CD8-positive, alpha-beta memory T cell (primary cell): ENCODE data around the gene CITED1. TPM values are rescaled to one million over a fixed set of nuclear protein-coding genes. Genes with fewer than 3 reads are reported as not detected.

Experiments used
- CTCF ChIA-PET: fragments of 350-600 bp; sonication (Branson Sonifier 250); formaldehyde crosslinking; loops from one replicate; lab custom pipeline; 2021; ENCODE audit warnings: antibody characterized with exemption; lab: Charles Lee
- POLR2A ChIA-PET: fragments of 350-600 bp; sonication (Branson Sonifier 250); formaldehyde crosslinking; loops from one replicate; lab custom pipeline; 2021; ENCODE audit warnings: antibody characterized with exemption; lab: Charles Lee
- DNase-seq, 5 donors: peaks; one replicate each; pipeline versions ENCODE4 v3.0.0 to v3.0.0-alpha.2; 2020 to 2022; ENCODE audit warnings: mixed read lengths in 1 of 5
- H3K27ac ChIP-seq: one replicate; pipeline ENCODE4 v1.7.0; 2013; ENCODE audit warnings: low read depth, mild to moderate bottlenecking, low read length, moderate library complexity
- H3K27me3 ChIP-seq: 2 replicates; pipeline ENCODE4 v1.7.0; 2013; ENCODE audit warnings: low read length, mild to moderate bottlenecking; ENCODE audit not compliant: insufficient read depth, poor library complexity, severe bottlenecking
- H3K36me3 ChIP-seq: 2 replicates; pipeline ENCODE4 v1.7.0; 2013; ENCODE audit warnings: mild to moderate bottlenecking, low read length, moderate library complexity; ENCODE audit not compliant: insufficient read depth
- H3K4me1 ChIP-seq: 2 replicates; pipeline ENCODE4 v1.7.0; 2013; ENCODE audit warnings: mild to moderate bottlenecking, low read length, moderate library complexity; ENCODE audit not compliant: insufficient read depth
- H3K4me3 ChIP-seq: 2 replicates; pipeline ENCODE4 v1.7.0; 2013; ENCODE audit warnings: mild to moderate bottlenecking, low read length
- H3K9me3 ChIP-seq: 2 replicates; pipeline ENCODE4 v1.7.0; 2013; ENCODE audit warnings: mild to moderate bottlenecking, low read length
- H3K27ac Mint-ChIP-seq, 8 donors: one replicate each; pipeline ENCODE4 v1.8.0; 2020 to 2021; ENCODE audit warnings: mixed read lengths in 8 of 8, mild to moderate bottlenecking in 6 of 8, inconsistent platforms in 3 of 8, moderate library complexity in 3 of 8
- H3K27me3 Mint-ChIP-seq, 2 donors: one replicate each; pipeline ENCODE4 v1.8.0; 2020 to 2021; ENCODE audit warnings: mixed read lengths in 2 of 2, mild to moderate bottlenecking in 1 of 2, moderate library complexity in 1 of 2
- H3K36me3 Mint-ChIP-seq, 3 donors: one replicate each; pipeline ENCODE4 v1.8.0; 2020 to 2021; ENCODE audit warnings: mixed read lengths in 3 of 3, inconsistent platforms in 1 of 3, mild to moderate bottlenecking in 1 of 3
- H3K4me1 Mint-ChIP-seq, 3 donors: one replicate each; pipeline ENCODE4 v1.8.0; 2020 to 2021; ENCODE audit warnings: mixed read lengths in 3 of 3, inconsistent platforms in 1 of 3, mild to moderate bottlenecking in 1 of 3
- H3K4me3 Mint-ChIP-seq, 7 donors: one replicate each; pipeline ENCODE4 v1.8.0; 2020 to 2021; ENCODE audit warnings: mixed read lengths in 7 of 7, mild to moderate bottlenecking in 6 of 7, moderate library complexity in 4 of 7, inconsistent platforms in 2 of 7
- H3K9me3 Mint-ChIP-seq, 5 donors: one replicate each; pipeline ENCODE4 v1.8.0; 2020 to 2022; ENCODE audit warnings: mixed read lengths in 5 of 5, mild to moderate bottlenecking in 3 of 5, moderate library complexity in 2 of 5, inconsistent platforms in 1 of 5
- polyA plus RNA-seq: library from polyadenylated mRNA; unstranded; fragments of 300-500 nt; fragmentation: Illumina TruSeq; gene quantifications from one replicate; pipeline ENCODE4 v1.2.3, GENCODE V29; 2021
- total RNA-seq, 2 experiments: library from RNA; stranded (reverse); gene quantifications; one replicate each; pipeline ENCODE4 v1.2.3, GENCODE V29; 2021

CITED1 gene
- total and polyA plus RNA-seq, 3 experiments from 2014 or later, result not detected

- no peak for DNase-seq
- no peak overlapping the region for H3K27ac ChIP-seq
- Mint-ChIP-seq H3K27ac (no peak overlapping the region), H3K9me3 (no peaks in the 10 kb centered on the region), H3K36me3 (peaks cover 0 to 4% (median 0%) of the 10 kb centered on the region in 3 donors), H3K4me1 (no peaks in the 10 kb centered on the region), H3K27me3 (peaks cover 46 to 50% of the 10 kb centered on the region in 2 donors), H3K4me3 (no peak overlapping the region)
- H3K4me3 ChIP-seq, result no peak overlapping the region
- no peaks in the 10 kb centered on the region for H3K9me3 ChIP-seq
- H3K36me3 ChIP-seq, result no peaks in the 10 kb centered on the region
- ChIA-PET POLR2A (no interaction called here), CTCF (interaction anchor here (1.2 kb wide), 1 partner anchor 57 kb away, joined by 4 read pairs; the partner anchor contains the start of gene ERCC6L)
- H3K27me3 ChIP-seq, result no peaks in the 10 kb centered on the region
- no peaks in the 10 kb centered on the region for H3K4me1 ChIP-seq
Observed at GRCh38 chrX:72295745-72296144, 10.0 kb downstream of the CITED1 start.

GRCh38 chrX:72294497-72294896, 11.2 kb downstream of the CITED1 start:
- ChIA-PET CTCF (interaction anchor here (1.2 kb wide), 1 partner anchor 56 kb away, joined by 4 read pairs; the partner anchor contains the start of gene ERCC6L), POLR2A (no interaction called here)
- H3K36me3 ChIP-seq, result no peaks in the 10 kb centered on the region
- Mint-ChIP-seq H3K4me1 (no peaks in the 10 kb centered on the region), H3K27me3 (peaks cover 41 to 48% of the 10 kb centered on the region in 2 donors), H3K36me3 (peaks cover 0 to 4% (median 0%) of the 10 kb centered on the region in 3 donors), H3K4me3 (no peak overlapping the region), H3K9me3 (peaks cover 0 to 2% (median 0%) of the 10 kb centered on the region in 5 donors), H3K27ac (no peak overlapping the region)
- no peak overlapping the region for H3K4me3 ChIP-seq
- no peaks in the 10 kb centered on the region for H3K9me3 ChIP-seq
- H3K4me1 ChIP-seq, result no peaks in the 10 kb centered on the region
- no peak overlapping the region for H3K27ac ChIP-seq
- H3K27me3 ChIP-seq, result no peaks in the 10 kb centered on the region
- DNase-seq, result no peak

- H3K36me3 Mint-ChIP-seq, result no peaks in the 10 kb centered on the region
- no peak overlapping the region for H3K4me3 Mint-ChIP-seq
Observed at GRCh38 chrX:72282302-72282701, 23.4 kb downstream of the CITED1 start.

GRCh38 chrX:72280321-72280845, 25.3 kb downstream of the CITED1 start:
- Histone ChIP-seq H3K9me3 (no peaks in the 10 kb centered on the region), H3K4me1 (peaks cover 9% of the 10 kb centered on the region), H3K36me3 (no peaks in the 10 kb centered on the region), H3K27me3 (no peaks in the 10 kb centered on the region), H3K4me3 (no peak overlapping the region), H3K27ac (no peak overlapping the region)
- DNase-seq, result no peak
- H3K4me3 Mint-ChIP-seq, result no peak overlapping the region
- peaks cover 9 to 13% (median 10%) of the 10 kb centered on the region in 3 donors for H3K4me1 Mint-ChIP-seq
- ChIA-PET CTCF (no interaction called here), POLR2A (interaction anchor here (0.7 kb wide), 1 partner anchor 1346 kb away, joined by 3 read pairs; no protein-coding TSS in a partner anchor)
- no peaks in the 10 kb centered on the region for H3K9me3 Mint-ChIP-seq
- no peak overlapping the region for H3K27ac Mint-ChIP-seq
- H3K36me3 Mint-ChIP-seq, result peaks cover 2 to 12% (median 6%) of the 10 kb centered on the region in 3 donors
- peaks cover 6 to 7% of the 10 kb centered on the region in 2 donors for H3K27me3 Mint-ChIP-seq

More at GRCh38 chrX:72282302-72282701, 23.4 kb downstream of the CITED1 start:
- no peaks in the 10 kb centered on the region for H3K9me3 Mint-ChIP-seq
- H3K4me1 Mint-ChIP-seq, result peaks cover 0 to 3% (median 0%) of the 10 kb centered on the region in 3 donors
- ChIA-PET POLR2A (no interaction called here), CTCF (no interaction called here)
- Histone ChIP-seq H3K4me1 (no peaks in the 10 kb centered on the region), H3K36me3 (no peaks in the 10 kb centered on the region), H3K27ac (no peak overlapping the region), H3K9me3 (no peaks in the 10 kb centered on the region), H3K4me3 (no peak overlapping the region), H3K27me3 (no peaks in the 10 kb centered on the region)
- DNase-seq, result no peak
- peaks cover 6 to 11% of the 10 kb centered on the region in 2 donors for H3K27me3 Mint-ChIP-seq
- no peak overlapping the region for H3K27ac Mint-ChIP-seq

GRCh38 chrX:72276478-72276953, 29.2 kb downstream of the CITED1 start:
- peak in 1 of 5 donors; percentile 6 for DNase-seq
- peaks cover 35% of the 10 kb centered on the region for H3K36me3 ChIP-seq
- peak overlapping the region; percentile 85 to 98 (median 91) for H3K4me3 Mint-ChIP-seq
- peak overlapping the region; percentile 75 to 97 (median 92) for H3K27ac Mint-ChIP-seq
- no peaks in the 10 kb centered on the region for H3K27me3 ChIP-seq
- H3K27me3 Mint-ChIP-seq, result peaks cover 6 to 9% of the 10 kb centered on the region in 2 donors
- ChIA-PET CTCF (interaction anchor here (0.7 to 2.7 kb wide), 8 partner anchors 8 to 295 kb away, joined by 3 to 11 read pairs (median 4); partner anchors contain the start of genes ERCC6L and PIN4), POLR2A (interaction anchor here (0.6 to 1.4 kb wide), 7 partner anchors 11 to 297 kb away, joined by 3 to 9 read pairs (median 3); partner anchors contain the start of genes PIN4 and RTL5)
- peaks cover 32% of the 10 kb centered on the region for H3K4me1 ChIP-seq
- peaks cover 46 to 50% (median 49%) of the 10 kb centered on the region in 3 donors for H3K4me1 Mint-ChIP-seq
- H3K9me3 ChIP-seq, result no peaks in the 10 kb centered on the region
- peaks cover 23 to 51% (median 33%) of the 10 kb centered on the region in 3 donors for H3K36me3 Mint-ChIP-seq
- H3K4me3 ChIP-seq, result peak overlapping the region; percentile 81
- peak overlapping the region; percentile 80 for H3K27ac ChIP-seq
- H3K9me3 Mint-ChIP-seq, result no peaks in the 10 kb centered on the region

GRCh38 chrX:72274526-72274925, 31.2 kb downstream of the CITED1 start:
- Histone ChIP-seq H3K36me3 (peaks cover 38% of the 10 kb centered on the region), H3K4me1 (peaks cover 32% of the 10 kb centered on the region), H3K4me3 (no peak overlapping the region), H3K27me3 (no peaks in the 10 kb centered on the region), H3K27ac (peak overlapping the region; percentile 31), H3K9me3 (no peaks in the 10 kb centered on the region)
- Mint-ChIP-seq H3K27me3 (peaks cover 0 to 5% of the 10 kb centered on the region in 2 donors), H3K9me3 (no peaks in the 10 kb centered on the region), H3K4me3 (peak overlapping the region; percentile 85 to 98 (median 91)), H3K4me1 (peaks cover 53 to 59% (median 58%) of the 10 kb centered on the region in 3 donors), H3K27ac (peak overlapping the region; percentile 75 to 97 (median 92)), H3K36me3 (peaks cover 23 to 66% (median 37%) of the 10 kb centered on the region in 3 donors)
- ChIA-PET CTCF (no interaction called here), POLR2A (no interaction called here)
- peak in 1 of 5 donors; percentile 9 for DNase-seq

GRCh38 chrX:72273718-72274117, 32.0 kb downstream of the CITED1 start:
- H3K4me3 Mint-ChIP-seq, result peak overlapping the region; percentile 19 to 94 (median 90)
- Histone ChIP-seq H3K27me3 (no peaks in the 10 kb centered on the region), H3K27ac (no peak overlapping the region), H3K36me3 (peaks cover 38% of the 10 kb centered on the region), H3K9me3 (no peaks in the 10 kb centered on the region), H3K4me1 (peaks cover 32% of the 10 kb centered on the region), H3K4me3 (no peak overlapping the region)
- H3K9me3 Mint-ChIP-seq, result no peaks in the 10 kb centered on the region
- peaks cover 57 to 59% (median 58%) of the 10 kb centered on the region in 3 donors for H3K4me1 Mint-ChIP-seq
- CTCF ChIA-PET, result no interaction called here
- peak overlapping the region; percentile 66 to 93 (median 90) for H3K27ac Mint-ChIP-seq
- no peak for DNase-seq
- peaks cover 0 to 1% of the 10 kb centered on the region in 2 donors for H3K27me3 Mint-ChIP-seq
- POLR2A ChIA-PET, result no interaction called here
- peaks cover 23 to 73% (median 42%) of the 10 kb centered on the region in 3 donors for H3K36me3 Mint-ChIP-seq

- Histone ChIP-seq H3K9me3 (no peaks in the 10 kb centered on the region), H3K27ac (no peak overlapping the region), H3K27me3 (no peaks in the 10 kb centered on the region), H3K36me3 (peaks cover 38% of the 10 kb centered on the region), H3K4me3 (no peak overlapping the region), H3K4me1 (peaks cover 32% of the 10 kb centered on the region)
- H3K27ac Mint-ChIP-seq, result peak overlapping the region in 6 of 8 donors; percentile 24 to 93 (median 59)
- peaks cover 0 to 1% of the 10 kb centered on the region in 2 donors for H3K27me3 Mint-ChIP-seq
- CTCF ChIA-PET, result no interaction called here
- H3K36me3 Mint-ChIP-seq, result peaks cover 26 to 81% (median 47%) of the 10 kb centered on the region in 3 donors
- peaks cover 55 to 59% (median 58%) of the 10 kb centered on the region in 3 donors for H3K4me1 Mint-ChIP-seq
- POLR2A ChIA-PET, result no interaction called here
- H3K9me3 Mint-ChIP-seq, result no peaks in the 10 kb centered on the region
- peak overlapping the region in 2 of 7 donors; percentile 8 to 19 for H3K4me3 Mint-ChIP-seq
- no peak for DNase-seq
Observed at GRCh38 chrX:72272868-72273267, 32.8 kb downstream of the CITED1 start.
